Measurements from ENCODE around the gene AATF.
"Not testable (repeated sequence)": the region's sequence is repeated elsewhere in the genome, so short reads cannot be mapped to it uniquely, and the experiment has no call there.

Gene AATF

GRCh38 chr17:37073464-37073863, 124.7 kb downstream of the AATF start:
- H3K36me3 ChIP-seq (ENCODE audit: control insufficient read depth in 4 of 4, insufficient read depth in 4 of 4, low read length in 3 of 4); H3K4me3 ChIP-seq (ENCODE audit: control insufficient read depth in 1 of 7, extremely low read depth in 1 of 7, insufficient read depth in 4 of 7, low read depth in 2 of 7, low read length in 6 of 7); H3K4me1 ChIP-seq (ENCODE audit: control extremely low read depth in 1 of 4, control insufficient read depth in 4 of 4, insufficient read depth in 4 of 4, low read length in 3 of 4); POLR2A ChIA-PET; H3K9me3 ChIP-seq (ENCODE audit: control extremely low read depth in 1 of 5, control insufficient read depth in 4 of 5, insufficient read depth in 2 of 5, low read depth in 1 of 5, low read length in 4 of 5); H3K27ac ChIP-seq (ENCODE audit: insufficient read depth in 1 of 2, low read depth in 1 of 2, low read length in 2 of 2, poor library complexity in 1 of 2, severe bottlenecking in 2 of 2); CTCF ChIA-PET; H3K27me3 ChIP-seq (replicated peaks in 2 of 5; ENCODE audit: control insufficient read depth in 4 of 5, insufficient read depth in 5 of 5, low read length in 4 of 5); DNase-seq: not testable (repeated sequence)
- WGBS (ENCODE audit: insufficient coverage): 100% methylated on average over 1 of the region's 3 CpGs

- Histone ChIP-seq H3K4me3 (ENCODE audit: control insufficient read depth in 1 of 7, extremely low read depth in 1 of 7, insufficient read depth in 4 of 7, low read depth in 2 of 7, low read length in 6 of 7) (no peak overlapping the region), H3K9me3 (ENCODE audit: control extremely low read depth in 1 of 5, control insufficient read depth in 4 of 5, insufficient read depth in 2 of 5, low read depth in 1 of 5, low read length in 4 of 5) (peaks cover 0 to 8% (median 2%) of the 10 kb centered on the region in 5 experiments), H3K27ac (ENCODE audit: insufficient read depth in 1 of 2, low read depth in 1 of 2, low read length in 2 of 2, poor library complexity in 1 of 2, severe bottlenecking in 2 of 2) (no peak overlapping the region), H3K36me3 (ENCODE audit: control insufficient read depth in 4 of 4, insufficient read depth in 4 of 4, low read length in 3 of 4) (peaks cover 0 to 3% (median 0%) of the 10 kb centered on the region in 4 experiments), H3K4me1 (ENCODE audit: control extremely low read depth in 1 of 4, control insufficient read depth in 4 of 4, insufficient read depth in 4 of 4, low read length in 3 of 4) (peaks cover under 1 to 17% (median 11%) of the 10 kb centered on the region in 4 experiments), H3K27me3 (replicated peaks in 2 of 5; ENCODE audit: control insufficient read depth in 4 of 5, insufficient read depth in 5 of 5, low read length in 4 of 5) (no peaks in the 10 kb centered on the region)
- ChIA-PET CTCF (no interaction called here), POLR2A (no interaction called here)
- DNase-seq: no peak
- WGBS (ENCODE audit: insufficient coverage): 100% methylated on average over 2 of the region's 2 CpGs
These were observed 130.4 kb downstream of the AATF start for GRCh38 chr17:37079065-37079708.

GRCh38 chr17:37079735-37080134, 131.0 kb downstream of the AATF start:
- ChIA-PET POLR2A (interaction anchor here (0.5 kb wide), 1 partner anchor 11 kb away, joined by 3 read pairs; no protein-coding TSS in a partner anchor), CTCF (no interaction called here)
- no CpG with 5 or more reads among the region's 1 CpG for WGBS (ENCODE audit: insufficient coverage)
- Histone ChIP-seq H3K4me3 (ENCODE audit: control insufficient read depth in 1 of 7, extremely low read depth in 1 of 7, insufficient read depth in 4 of 7, low read depth in 2 of 7, low read length in 6 of 7) (no peak overlapping the region), H3K36me3 (ENCODE audit: control insufficient read depth in 4 of 4, insufficient read depth in 4 of 4, low read length in 3 of 4) (peaks cover 0 to 8% (median 0%) of the 10 kb centered on the region in 4 experiments), H3K27me3 (replicated peaks in 2 of 5; ENCODE audit: control insufficient read depth in 4 of 5, insufficient read depth in 5 of 5, low read length in 4 of 5) (no peaks in the 10 kb centered on the region), H3K4me1 (ENCODE audit: control extremely low read depth in 1 of 4, control insufficient read depth in 4 of 4, insufficient read depth in 4 of 4, low read length in 3 of 4) (peaks cover 4 to 23% (median 13%) of the 10 kb centered on the region in 4 experiments), H3K27ac (ENCODE audit: insufficient read depth in 1 of 2, low read depth in 1 of 2, low read length in 2 of 2, poor library complexity in 1 of 2, severe bottlenecking in 2 of 2) (no peak overlapping the region), H3K9me3 (ENCODE audit: control extremely low read depth in 1 of 5, control insufficient read depth in 4 of 5, insufficient read depth in 2 of 5, low read depth in 1 of 5, low read length in 4 of 5) (peaks cover 0 to 8% (median 2%) of the 10 kb centered on the region in 5 experiments)
- DNase-seq: no peak

GRCh38 chr17:37081287-37081686, 132.5 kb downstream of the AATF start:
- peak; percentile 57 to 78 (median 70) for DNase-seq
- Histone ChIP-seq H3K36me3 (ENCODE audit: control insufficient read depth in 4 of 4, insufficient read depth in 4 of 4, low read length in 3 of 4) (peaks cover 6 to 24% (median 9%) of the 10 kb centered on the region in 4 experiments), H3K9me3 (ENCODE audit: control extremely low read depth in 1 of 5, control insufficient read depth in 4 of 5, insufficient read depth in 2 of 5, low read depth in 1 of 5, low read length in 4 of 5) (peaks cover 0 to 8% (median 2%) of the 10 kb centered on the region in 5 experiments), H3K27me3 (replicated peaks in 2 of 5; ENCODE audit: control insufficient read depth in 4 of 5, insufficient read depth in 5 of 5, low read length in 4 of 5) (no peaks in the 10 kb centered on the region), H3K4me1 (ENCODE audit: control extremely low read depth in 1 of 4, control insufficient read depth in 4 of 4, insufficient read depth in 4 of 4, low read length in 3 of 4) (peaks cover 4 to 23% (median 13%) of the 10 kb centered on the region in 4 experiments), H3K27ac (ENCODE audit: insufficient read depth in 1 of 2, low read depth in 1 of 2, low read length in 2 of 2, poor library complexity in 1 of 2, severe bottlenecking in 2 of 2) (no peak overlapping the region), H3K4me3 (ENCODE audit: control insufficient read depth in 1 of 7, extremely low read depth in 1 of 7, insufficient read depth in 4 of 7, low read depth in 2 of 7, low read length in 6 of 7) (no peak overlapping the region)
- CTCF ChIA-PET: interaction anchor here (0.6 to 2.8 kb wide), 6 partner anchors 9 to 138 kb away, joined by 3 to 13 read pairs (median 4); no protein-coding TSS in a partner anchor
- POLR2A ChIA-PET: no interaction called here
- WGBS (ENCODE audit: insufficient coverage): 8% methylated on average over 1 of the region's 5 CpGs

GRCh38 chr17:37082311-37082860, 133.6 kb downstream of the AATF start:
- DNase-seq: peak in 1 of 3 donors; percentile 28
- Histone ChIP-seq H3K36me3 (ENCODE audit: control insufficient read depth in 4 of 4, insufficient read depth in 4 of 4, low read length in 3 of 4) (peaks cover 10 to 35% (median 18%) of the 10 kb centered on the region in 4 experiments), H3K9me3 (ENCODE audit: control extremely low read depth in 1 of 5, control insufficient read depth in 4 of 5, insufficient read depth in 2 of 5, low read depth in 1 of 5, low read length in 4 of 5) (peaks cover 0 to 8% (median 2%) of the 10 kb centered on the region in 5 experiments), H3K27ac (ENCODE audit: insufficient read depth in 1 of 2, low read depth in 1 of 2, low read length in 2 of 2, poor library complexity in 1 of 2, severe bottlenecking in 2 of 2) (no peak overlapping the region), H3K27me3 (replicated peaks in 2 of 5; ENCODE audit: control insufficient read depth in 4 of 5, insufficient read depth in 5 of 5, low read length in 4 of 5) (no peaks in the 10 kb centered on the region), H3K4me3 (ENCODE audit: control insufficient read depth in 1 of 7, extremely low read depth in 1 of 7, insufficient read depth in 4 of 7, low read depth in 2 of 7, low read length in 6 of 7) (no peak overlapping the region), H3K4me1 (ENCODE audit: control extremely low read depth in 1 of 4, control insufficient read depth in 4 of 4, insufficient read depth in 4 of 4, low read length in 3 of 4) (peaks cover 4 to 23% (median 13%) of the 10 kb centered on the region in 4 experiments)
- POLR2A ChIA-PET: no interaction called here
- WGBS (ENCODE audit: insufficient coverage): 98% methylated on average over 4 of the region's 8 CpGs
- CTCF ChIA-PET: interaction anchor here (1.5 to 2.8 kb wide), 3 partner anchors 8 to 137 kb away, joined by 3 to 13 read pairs (median 8); no protein-coding TSS in a partner anchor

- 97% methylated on average over 3 of the region's 4 CpGs for WGBS (ENCODE audit: insufficient coverage)
- no peaks in the 10 kb centered on the region for H3K27me3 ChIP-seq (replicated peaks in 2 of 5; ENCODE audit: control insufficient read depth in 4 of 5, insufficient read depth in 5 of 5, low read length in 4 of 5)
- H3K36me3 ChIP-seq (ENCODE audit: control insufficient read depth in 4 of 4, insufficient read depth in 4 of 4, low read length in 3 of 4): peaks cover 11 to 41% (median 19%) of the 10 kb centered on the region in 4 experiments
- H3K4me1 ChIP-seq (ENCODE audit: control extremely low read depth in 1 of 4, control insufficient read depth in 4 of 4, insufficient read depth in 4 of 4, low read length in 3 of 4): peaks cover 4 to 24% (median 13%) of the 10 kb centered on the region in 4 experiments
- ChIA-PET CTCF (interaction anchor here (1.5 to 2.8 kb wide), 2 partner anchors 36 to 136 kb away, joined by 3 to 13 read pairs; no protein-coding TSS in a partner anchor), POLR2A (no interaction called here)
- DNase-seq: no peak
- peaks cover 0 to 8% (median 2%) of the 10 kb centered on the region in 5 experiments for H3K9me3 ChIP-seq (ENCODE audit: control extremely low read depth in 1 of 5, control insufficient read depth in 4 of 5, insufficient read depth in 2 of 5, low read depth in 1 of 5, low read length in 4 of 5)
- H3K27ac ChIP-seq (ENCODE audit: insufficient read depth in 1 of 2, low read depth in 1 of 2, low read length in 2 of 2, poor library complexity in 1 of 2, severe bottlenecking in 2 of 2): no peak overlapping the region
- no peak overlapping the region for H3K4me3 ChIP-seq (ENCODE audit: control insufficient read depth in 1 of 7, extremely low read depth in 1 of 7, insufficient read depth in 4 of 7, low read depth in 2 of 7, low read length in 6 of 7)
These were observed 134.2 kb downstream of the AATF start for GRCh38 chr17:37082985-37083384.

- H3K4me1 ChIP-seq (ENCODE audit: control extremely low read depth in 1 of 4, control insufficient read depth in 4 of 4, insufficient read depth in 4 of 4, low read length in 3 of 4): peaks cover 4 to 28% (median 14%) of the 10 kb centered on the region in 4 experiments
- peaks cover 11 to 45% (median 19%) of the 10 kb centered on the region in 4 experiments for H3K36me3 ChIP-seq (ENCODE audit: control insufficient read depth in 4 of 4, insufficient read depth in 4 of 4, low read length in 3 of 4)
- ChIA-PET POLR2A (no interaction called here), CTCF (no interaction called here)
- H3K9me3 ChIP-seq (ENCODE audit: control extremely low read depth in 1 of 5, control insufficient read depth in 4 of 5, insufficient read depth in 2 of 5, low read depth in 1 of 5, low read length in 4 of 5): peaks cover 0 to 8% (median 2%) of the 10 kb centered on the region in 5 experiments
- DNase-seq: peak in 1 of 3 donors; percentile 19
- H3K27ac ChIP-seq (ENCODE audit: insufficient read depth in 1 of 2, low read depth in 1 of 2, low read length in 2 of 2, poor library complexity in 1 of 2, severe bottlenecking in 2 of 2): no peak overlapping the region
- WGBS (ENCODE audit: insufficient coverage): 72% methylated on average over 3 of the region's 6 CpGs
- H3K27me3 ChIP-seq (replicated peaks in 2 of 5; ENCODE audit: control insufficient read depth in 4 of 5, insufficient read depth in 5 of 5, low read length in 4 of 5): no peaks in the 10 kb centered on the region
- H3K4me3 ChIP-seq (ENCODE audit: control insufficient read depth in 1 of 7, extremely low read depth in 1 of 7, insufficient read depth in 4 of 7, low read depth in 2 of 7, low read length in 6 of 7): no peak overlapping the region
These were observed 134.7 kb downstream of the AATF start for GRCh38 chr17:37083456-37083855.

Measured in common myeloid progenitor, CD34-positive (primary cell).